ELF-1 (cell line): ENCODE data around the gene EEA1.
"Not testable (repeated sequence)": the region's sequence is repeated elsewhere in the genome, so short reads cannot be mapped to it uniquely, and the experiment has no call there.

Source experiments
- DNase-seq: peaks from one replicate; pipeline ENCODE4 v3.0.0-alpha.2; 2016; ENCODE audit warnings: low read depth, low spot score

The EEA1 gene

DNA sequence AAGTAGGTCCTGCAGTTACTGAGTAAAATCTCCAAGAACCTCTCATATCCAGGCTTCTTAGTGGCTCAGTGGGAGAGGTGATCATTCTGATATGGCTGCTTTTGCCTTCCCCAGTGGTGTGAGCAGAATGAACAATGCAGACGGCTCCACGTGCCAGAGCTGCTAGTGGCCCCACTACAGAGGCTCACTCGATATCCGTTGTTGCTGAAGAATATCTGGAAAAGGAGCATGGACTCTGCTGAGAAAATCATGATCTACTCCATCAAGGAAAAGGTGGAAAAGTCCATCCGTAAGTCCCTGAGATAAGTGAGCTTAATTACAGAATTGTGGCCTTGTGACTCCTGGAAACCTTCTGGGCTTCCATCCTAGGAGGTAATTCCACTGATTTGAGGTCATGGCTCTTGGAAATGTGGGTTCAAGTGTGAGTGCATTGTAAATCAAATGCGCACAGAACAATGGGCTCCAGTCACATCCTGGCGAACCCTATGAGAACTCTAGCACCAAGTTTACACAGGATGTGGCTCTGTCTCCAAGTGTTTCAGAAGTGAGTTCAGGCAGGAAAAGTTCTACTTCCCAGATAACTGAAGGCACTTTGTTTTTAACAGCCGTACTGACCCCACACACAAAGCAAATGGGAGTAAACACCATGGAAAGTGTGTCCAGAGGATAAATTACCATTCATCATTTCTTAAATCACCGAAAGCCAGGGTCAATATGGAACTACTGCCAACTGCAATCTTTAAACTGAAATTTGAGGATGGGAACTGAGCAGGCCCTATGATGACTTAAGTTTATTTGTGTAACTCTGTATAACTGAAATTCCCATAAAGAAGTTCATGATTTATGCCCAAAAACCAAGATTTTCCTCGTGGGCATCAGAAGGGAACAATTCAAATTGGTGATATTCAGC is 174.9 kb downstream of the EEA1 start:
- no peak for DNase-seq

DNA sequence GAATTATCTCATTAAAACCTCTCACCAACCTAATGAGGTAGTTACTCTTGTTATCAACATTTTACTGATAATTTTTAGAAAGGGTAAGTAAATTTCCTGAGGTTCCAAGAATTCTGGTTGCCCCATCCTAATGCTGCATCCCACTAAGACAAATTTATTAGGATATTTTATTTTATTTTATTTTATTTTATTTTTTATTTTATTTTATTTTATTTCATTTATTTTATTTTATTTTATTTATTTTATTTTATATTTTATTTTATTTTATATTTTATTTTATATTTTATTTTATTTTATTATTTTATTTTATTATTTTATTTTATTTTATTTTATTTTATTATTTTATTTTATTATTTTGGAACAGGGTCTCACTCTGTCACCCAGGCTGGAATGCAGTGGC is 179.4 kb downstream of the EEA1 start:
- DNase-seq, result not testable (repeated sequence)

- DNase-seq, result no peak
Measured at GRCh38 chr12:92747151-92747550, 181.9 kb downstream of the EEA1 start.

DNA sequence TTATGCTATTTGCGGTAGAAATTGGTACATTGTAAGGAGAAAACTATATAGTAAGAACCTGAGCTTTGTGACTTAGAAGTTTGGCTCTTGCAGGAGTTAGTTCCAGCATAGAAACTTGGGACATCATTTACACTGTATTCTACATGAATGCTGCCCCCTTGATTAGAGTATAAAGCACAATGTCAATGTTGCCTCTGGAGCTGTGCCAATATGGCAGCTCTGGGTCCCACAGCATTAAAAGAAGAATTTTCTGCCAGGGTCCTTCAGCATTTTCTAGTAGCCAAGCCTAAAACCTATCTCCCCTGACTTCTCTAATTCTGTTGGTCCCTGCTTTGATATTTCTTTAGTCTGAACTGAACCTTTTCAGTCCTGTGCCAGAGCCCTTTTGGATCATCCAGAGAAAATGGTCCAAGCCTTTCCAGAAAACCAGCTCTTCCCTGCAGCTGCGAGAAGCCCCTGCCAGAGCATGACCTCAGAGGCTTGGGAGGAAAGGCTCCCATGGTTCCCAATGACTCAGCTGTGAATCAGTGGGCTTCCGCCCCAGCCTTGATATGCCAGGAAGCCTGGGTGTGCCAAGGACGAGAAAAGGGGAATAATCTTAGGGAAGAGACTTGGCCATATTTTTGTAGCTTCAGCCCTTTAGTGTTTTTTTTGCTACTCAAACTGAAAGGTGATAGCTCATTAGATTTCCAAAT is 183.1 kb downstream of the EEA1 start:
- DNase-seq, result peak; percentile 33

DNA sequence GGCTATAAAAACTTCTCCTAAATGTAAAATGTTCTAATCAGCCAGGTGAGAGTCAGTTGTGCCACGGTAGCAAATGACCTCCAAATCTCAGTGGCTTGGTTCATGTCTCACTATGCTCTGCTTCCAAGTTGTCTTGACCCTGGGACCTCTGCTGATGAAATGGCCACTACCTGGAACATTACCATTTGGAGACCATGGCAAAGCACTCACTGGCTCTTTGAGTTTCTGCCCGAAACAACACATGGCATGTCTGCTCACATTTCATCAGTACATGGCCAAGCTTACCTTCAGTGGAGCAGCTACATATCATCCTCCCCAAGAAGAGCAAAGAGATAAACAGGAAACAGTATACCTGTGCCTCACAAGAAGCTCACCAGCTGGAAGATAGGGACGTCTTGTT is 186.1 kb downstream of the EEA1 start:
- no peak for DNase-seq

DNA sequence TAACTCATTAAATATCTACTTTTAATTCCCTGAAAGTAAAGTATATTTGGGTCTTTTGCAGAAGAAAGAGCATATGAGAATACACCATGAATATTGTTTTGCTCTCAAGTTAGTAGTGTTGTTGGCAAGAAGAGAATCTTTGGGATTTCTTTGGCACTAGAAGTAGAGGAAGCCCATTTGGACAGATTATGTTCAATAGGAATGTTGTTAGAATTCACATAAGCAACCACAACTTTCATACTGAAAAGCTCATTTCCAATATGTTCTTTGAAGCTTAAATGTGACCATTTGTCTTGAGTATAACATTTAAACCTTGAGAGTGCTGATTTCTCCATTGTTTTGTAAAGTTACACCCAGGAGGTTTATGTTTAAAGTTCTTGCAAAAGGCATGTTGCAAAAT is 188.7 kb downstream of the EEA1 start:
- DNase-seq, result no peak

DNA sequence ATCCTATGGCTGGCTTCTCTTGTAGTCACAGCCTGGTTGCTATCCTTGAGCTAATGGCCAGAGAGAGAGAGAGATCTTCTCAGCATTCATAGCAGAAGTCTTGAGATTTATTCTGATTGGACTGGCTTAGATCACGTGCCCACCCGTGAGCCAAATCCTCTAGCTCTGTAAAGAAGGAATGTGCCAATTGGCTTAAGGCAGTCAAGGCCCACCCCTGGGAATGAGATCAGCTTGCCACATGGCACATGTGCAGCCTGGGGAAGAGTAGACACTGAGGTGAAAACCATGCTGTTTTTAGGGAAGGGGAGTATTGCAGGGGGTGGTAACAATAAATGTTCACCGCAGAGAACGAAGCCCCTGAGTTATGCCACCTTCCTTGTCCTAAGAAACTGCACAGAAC is 190.0 kb downstream of the EEA1 start:
- DNase-seq, result peak; percentile 10

GRCh38 chr12:92737855-92738850 is 190.9 kb downstream of the EEA1 start:
- DNase-seq, result no peak

DNA sequence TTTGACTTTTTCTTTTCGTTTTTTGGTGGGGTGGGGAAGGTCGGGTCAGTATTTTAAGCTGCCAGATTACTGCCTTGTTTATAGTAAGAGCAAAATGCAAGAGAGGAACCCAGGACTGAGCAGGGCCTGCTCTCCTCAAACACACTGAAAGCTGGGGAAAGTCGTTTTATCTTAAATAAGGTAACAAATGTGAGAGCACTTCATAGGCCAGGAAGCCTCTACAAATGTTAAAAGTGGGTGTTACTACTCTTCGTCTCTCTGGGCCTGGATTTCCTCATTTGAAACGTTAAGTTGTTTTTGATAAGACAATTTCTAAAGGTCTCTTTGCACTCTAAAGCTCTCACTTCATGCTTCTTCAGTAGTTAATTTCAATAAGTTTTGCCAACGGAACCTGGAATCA is 192.5 kb downstream of the EEA1 start:
- no peak for DNase-seq

- DNase-seq, result peak; percentile 4
Measured at GRCh38 chr12:92735131-92735721, 193.9 kb downstream of the EEA1 start.

- no peak for DNase-seq
Measured at GRCh38 chr12:92733661-92734060, 195.4 kb downstream of the EEA1 start.

DNA sequence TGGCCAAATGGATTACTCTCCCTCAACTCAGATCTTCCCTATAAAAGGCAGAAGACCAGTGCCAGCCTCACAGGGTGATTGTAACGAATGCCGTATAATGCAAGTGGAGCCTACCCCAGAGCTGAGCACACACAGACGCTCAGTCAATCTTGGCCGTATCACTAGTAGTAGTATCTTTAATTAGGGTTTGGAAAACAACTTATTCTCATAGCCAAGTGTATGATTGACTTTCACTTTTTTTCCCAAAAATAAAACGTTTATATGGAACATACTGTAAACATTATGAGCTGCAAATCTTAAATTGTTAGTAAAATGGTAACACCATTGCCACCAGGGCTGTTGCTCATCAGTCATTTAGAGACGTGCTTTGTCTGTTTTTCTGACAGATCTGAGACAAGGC is 195.9 kb downstream of the EEA1 start:
- no peak for DNase-seq

DNA sequence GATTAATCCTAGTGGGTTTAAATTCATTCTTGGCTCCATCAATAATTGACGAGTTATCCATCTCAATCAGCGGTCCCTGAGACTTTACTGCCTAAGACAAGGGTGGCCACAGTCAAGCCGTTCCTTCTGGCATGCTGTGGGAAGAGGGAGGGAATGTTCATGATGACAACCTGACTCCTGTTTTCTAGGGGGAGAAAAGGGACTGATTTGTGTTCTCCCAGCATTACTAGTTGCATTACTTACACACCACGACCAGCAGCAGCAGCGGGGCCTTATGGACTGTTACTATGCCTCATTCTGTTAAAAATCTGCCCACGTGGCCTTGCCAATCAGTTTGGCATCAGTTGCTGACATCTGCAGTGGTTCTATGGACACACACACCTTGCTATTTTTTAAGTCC is 196.4 kb downstream of the EEA1 start:
- no peak for DNase-seq

GRCh38 chr12:92732216-92732615 is 196.9 kb downstream of the EEA1 start:
- DNase-seq, result no peak

DNA sequence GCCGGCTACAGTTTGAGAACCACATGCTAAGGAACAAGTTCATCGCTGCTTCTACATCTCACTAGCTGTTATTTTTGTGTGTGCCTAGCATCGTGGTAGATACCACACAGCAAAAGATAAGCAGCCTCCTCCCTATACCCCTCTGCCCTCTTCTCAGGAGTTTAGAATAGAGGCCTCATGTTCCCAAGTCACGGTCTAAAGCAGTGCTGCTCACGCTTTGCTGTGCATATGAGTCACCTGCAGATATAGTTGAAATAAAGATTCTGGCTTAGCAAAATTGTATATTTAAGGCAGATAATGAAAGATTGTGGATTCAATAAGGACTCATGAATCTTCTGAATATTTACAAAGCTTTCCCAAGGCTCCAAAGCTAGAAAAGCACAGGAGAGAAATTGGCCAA is 198.3 kb downstream of the EEA1 start:
- no peak for DNase-seq

DNA sequence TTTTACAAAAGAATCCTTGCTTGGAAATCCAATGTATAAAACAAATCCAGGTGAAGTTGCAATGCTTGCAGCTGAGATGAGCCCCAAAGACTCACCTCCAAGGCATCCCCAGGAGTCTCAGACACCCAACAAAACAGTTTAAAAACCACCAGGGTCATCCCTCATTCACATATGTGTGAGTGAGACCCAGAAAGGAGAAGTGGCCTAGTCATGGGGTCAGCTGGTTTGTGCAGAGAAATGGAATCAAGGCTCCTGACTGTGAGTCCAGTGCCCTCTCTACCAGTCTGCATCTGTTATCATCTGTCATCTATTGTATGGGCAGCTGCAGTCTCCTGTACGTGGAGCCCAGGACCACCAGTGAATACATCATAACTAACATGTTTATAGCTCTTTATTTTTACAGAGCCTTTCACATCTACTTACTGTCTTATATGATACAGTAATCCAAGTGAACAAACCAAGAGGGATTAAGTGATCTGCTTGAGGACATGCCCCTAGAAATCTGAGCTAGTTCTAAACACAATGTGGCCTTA is 199.3 kb downstream of the EEA1 start:
- no peak for DNase-seq

DNA sequence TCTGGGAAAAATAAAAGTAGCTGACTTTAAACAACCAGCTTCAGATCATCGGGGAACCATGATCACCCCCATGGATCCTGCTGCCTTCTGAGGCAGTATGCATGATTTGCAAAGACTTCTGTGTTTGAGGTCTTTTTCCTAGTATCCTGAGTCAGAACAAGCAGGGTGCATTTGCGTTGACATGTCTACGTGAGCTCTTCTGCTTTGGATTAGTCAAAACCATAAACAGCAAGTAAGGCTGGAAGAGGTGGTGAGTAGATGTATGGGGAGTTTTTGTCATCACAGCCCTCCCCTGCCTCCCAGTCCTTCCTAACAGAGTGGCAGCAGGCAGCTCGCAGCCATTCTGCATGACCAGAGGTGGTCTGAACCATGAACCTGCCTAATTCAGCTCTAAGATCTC is 202.2 kb downstream of the EEA1 start:
- no peak for DNase-seq

DNA sequence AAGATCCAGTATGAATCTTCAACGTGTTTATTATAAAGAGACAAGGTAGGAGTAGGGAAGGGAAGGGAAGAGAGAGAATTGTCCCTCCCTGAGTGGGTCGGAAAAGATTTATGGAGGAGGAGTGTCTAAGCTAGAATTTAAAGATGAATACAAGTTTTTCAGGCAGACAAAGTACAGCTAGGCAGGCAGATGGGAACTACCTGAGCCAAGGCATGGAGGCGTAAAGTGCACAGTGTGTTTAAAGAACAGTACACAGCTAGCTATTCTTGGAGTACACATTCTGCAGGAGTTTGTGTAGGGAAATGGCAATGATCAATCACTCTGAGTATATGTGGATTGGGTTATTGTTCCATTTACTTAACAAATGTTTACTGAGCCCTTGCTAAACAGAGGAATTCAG is 206.2 kb downstream of the EEA1 start:
- DNase-seq, result no peak

GRCh38 chr12:92721656-92722055 is 207.4 kb downstream of the EEA1 start:
- DNase-seq, result no peak

DNA sequence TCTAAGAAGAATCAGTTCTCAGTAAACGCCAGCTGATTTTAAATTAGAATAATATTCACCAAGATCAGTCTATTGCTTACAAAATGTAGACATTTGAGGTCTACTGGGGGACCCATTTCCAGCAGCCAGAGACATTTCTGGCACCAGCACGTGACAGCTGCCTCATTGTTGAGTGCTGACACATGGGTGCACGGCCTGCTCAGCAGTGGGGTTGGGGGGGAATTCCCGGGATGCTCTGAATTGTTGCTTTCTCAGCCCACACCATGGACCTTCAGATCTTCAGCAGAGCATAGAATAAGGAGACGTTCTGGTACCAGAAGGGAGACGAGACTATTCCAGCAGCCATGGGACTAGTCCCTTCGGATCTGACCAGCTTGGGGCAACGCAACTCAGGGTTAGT is 208.0 kb downstream of the EEA1 start:
- DNase-seq, result peak; percentile 20
